Measurements from ENCODE around the gene PEAR1. TPM values are rescaled to one million over a fixed set of nuclear protein-coding genes. Genes with fewer than 3 reads are reported as not detected.

PEAR1 gene
- polyA plus RNA-seq, 2 of the 4 experiments (the other 2 are of a cell fraction), result 1.7 to 5.0 TPM

DNA sequence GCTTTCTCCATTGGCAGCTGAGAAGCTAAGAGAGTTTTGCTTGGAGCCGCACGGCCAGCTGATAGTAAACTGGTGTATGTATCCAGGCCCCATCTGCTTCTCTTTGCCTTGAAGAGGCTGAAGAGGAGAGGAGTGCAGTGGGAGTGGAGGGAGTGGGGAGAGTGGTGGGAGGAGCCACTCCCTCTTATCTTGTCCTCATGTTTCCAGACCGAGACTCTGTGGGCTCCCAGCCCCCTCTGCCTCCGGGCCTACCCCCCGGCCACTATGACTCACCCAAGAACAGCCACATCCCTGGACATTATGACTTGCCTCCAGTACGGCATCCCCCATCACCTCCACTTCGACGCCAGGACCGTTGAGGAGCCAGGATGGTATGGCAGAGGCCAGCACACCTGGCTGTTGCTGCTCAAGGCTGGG, 20.9 kb downstream of the PEAR1 start:
- DNase-seq (ENCODE audit: low read depth in 1 of 2, low spot score in 1 of 2), result no peak
- Histone ChIP-seq H3K9me3 (no peaks in the 10 kb centered on the region), H3K4me3 (no peak overlapping the region), H3K4me2 (no peak overlapping the region), H3K4me1 (peaks cover 7% of the 10 kb centered on the region; the same call in 1 of the 3 replicates), H3K27ac (no peak overlapping the region)
- FAIRE-seq, result no peak
- ChIA-PET CTCF (interaction anchor here (0.7 to 6.7 kb wide), 6 partner anchors 8 to 82 kb away, joined by 3 to 102 read pairs (median 14); partner anchors contain the start of gene PEAR1), POLR2A (no interaction called here)
- ATAC-seq, result no peak
- WGBS (ENCODE audit: missing lambda C conversion rate), result 81% methylated on average over 9 of the region's 9 CpGs
- TF ChIP-seq HDAC2 (IDR thresholded peaks at IDR 0.05), result no peak
- TF ChIP-seq FOSL2 (IDR thresholded peaks at IDR 0.05), result no peak
- 0 out of 2 replicates have a peak, but pooled peaks have one; percentile 4 for TF ChIP-seq FOSL2 (CRISPR knock-in tag; IDR thresholded peaks at IDR 0.05)

DNA sequence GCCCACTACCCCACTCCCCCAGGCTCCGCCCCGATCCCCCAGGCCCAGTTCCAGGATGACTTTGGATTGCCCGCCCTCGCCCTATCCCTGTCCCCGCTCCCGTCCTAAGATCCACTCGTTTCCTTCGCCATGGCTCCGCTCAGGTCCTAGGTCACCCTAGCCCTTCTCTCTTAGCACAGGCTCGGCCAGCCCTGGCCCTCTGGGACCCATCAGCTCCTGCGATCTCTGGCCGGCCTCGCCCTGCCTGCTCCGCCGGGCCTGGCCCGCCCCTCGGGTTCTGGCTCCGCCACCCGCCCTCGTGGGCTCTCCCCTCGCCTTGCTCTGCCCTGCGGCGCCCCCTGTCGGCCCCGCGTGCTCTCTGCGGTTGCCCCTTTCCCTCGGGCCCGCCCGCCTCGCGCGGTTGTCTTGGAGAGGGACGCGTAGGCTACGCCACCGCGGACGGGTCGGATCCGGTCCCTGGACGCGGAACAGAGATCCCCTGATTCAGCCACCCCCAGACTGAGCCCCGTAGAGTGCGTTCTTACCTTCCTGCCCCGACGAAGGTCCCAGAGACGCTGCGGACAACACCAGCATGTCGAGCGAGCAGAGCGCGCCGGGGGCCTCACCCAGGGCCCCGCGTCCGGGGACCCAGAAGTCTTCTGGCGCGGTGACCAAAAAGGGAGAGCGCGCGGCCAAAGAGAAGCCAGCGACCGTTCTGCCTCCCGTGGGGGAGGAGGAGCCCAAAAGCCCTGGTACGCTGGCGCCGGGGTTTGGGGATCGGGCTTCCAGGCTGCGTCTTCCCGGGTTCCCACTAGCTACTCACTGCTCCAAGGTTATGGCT, 26.9 kb downstream of the PEAR1 start, which contains the start of gene LRRC71:
TSS of gene LRRC71 (plus strand) at position 400 of the 820 bp plus-strand sequence. CDS start at position 572, 172 bp downstream.
- H3K4me3 ChIP-seq, result peak within 1 kb of the TSS; percentile 29
- peaks cover 10% of the 10 kb centered on the region for H3K4me1 ChIP-seq
- ChIA-PET POLR2A (no interaction called here), CTCF (interaction anchor here (0.6 to 11.4 kb wide), 39 partner anchors 8 to 296 kb away, joined by 3 to 341 read pairs (median 4); partner anchors contain the start of genes INSRR, NES, NTRK1 and PEAR1)
- FAIRE-seq (no peak), DNase-seq (ENCODE audit: low read depth in 1 of 2, low spot score in 1 of 2) (peak; percentile 79 to 90), ATAC-seq (peak; percentile 87 to 97)
- WGBS (ENCODE audit: missing lambda C conversion rate), result 35% methylated on average over 41 of the region's 71 CpGs
- H3K4me2 ChIP-seq, result peak within 1 kb of the TSS; percentile 91
- H3K27ac ChIP-seq, result peak within 1 kb of the TSS; percentile 65 to 86
- H3K9me3 ChIP-seq, result no peaks in the 10 kb centered on the region
- TF ChIP-seq CHD2 (IDR thresholded peaks at IDR 0.05; ENCODE audit: low read length, partially characterized antibody) (no peak), CHD4 (IDR thresholded peaks at IDR 0.05; ENCODE audit: borderline replicate concordance) (no peak), CBX8 (IDR thresholded peaks at IDR 0.05) (no peak), CTCF (IDR thresholded peaks at IDR 0.05) (peak; percentile 94), KDM1A (IDR thresholded peaks at IDR 0.05; ENCODE audit: low read depth) (no peak), HOXA7 (CRISPR knock-in tag; IDR thresholded peaks at IDR 0.05) (no peak), EHMT2 (IDR thresholded peaks at IDR 0.05; ENCODE audit: low read depth) (no peak), HES2 (IDR thresholded peaks at IDR 0.05) (no peak), FOSL2 (IDR thresholded peaks at IDR 0.05) (no peak), FOSL2 (CRISPR knock-in tag; IDR thresholded peaks at IDR 0.05) (no peak), NPAS2 (CRISPR knock-in tag; IDR thresholded peaks at IDR 0.05; ENCODE audit: borderline replicate concordance) (no peak), RAD21 (conservative IDR thresholded peaks at IDR 0.05 in 1 of 2, IDR thresholded peaks at IDR 0.05 in 1 of 2) (peak; percentile 89 to 97), REST (IDR thresholded peaks at IDR 0.05) (no peak), ZNF302 (CRISPR knock-in tag; IDR thresholded peaks at IDR 0.05) (no peak), PHF8 (IDR thresholded peaks at IDR 0.05; ENCODE audit: borderline replicate concordance, low read depth) (no peak), JUNB (IDR thresholded peaks at IDR 0.05) (no peak), ELK1 (IDR thresholded peaks at IDR 0.05; ENCODE audit: low read depth, low read length) (no peak), MAFK (IDR thresholded peaks at IDR 0.05; ENCODE audit: partially characterized antibody) (no peak), HOXB13 (CRISPR knock-in tag; IDR thresholded peaks at IDR 0.05; ENCODE audit: low read depth) (no peak), RFX5 (IDR thresholded peaks at IDR 0.05) (peak; percentile 43; the same call in 1 of the 2 replicates), EP300 (IDR thresholded peaks at IDR 0.05) (no peak), SMC3 (IDR thresholded peaks at IDR 0.05) (peak; percentile 90), HEYL (CRISPR knock-in tag; IDR thresholded peaks at IDR 0.05) (no peak), CBX2 (IDR thresholded peaks at IDR 0.05; ENCODE audit: borderline replicate concordance, low read depth) (no peak), ATOH8 (CRISPR knock-in tag; IDR thresholded peaks at IDR 0.05; ENCODE audit: low read depth) (no peak), KDM5A (IDR thresholded peaks at IDR 0.05) (no peak)
- TF ChIP-seq, protein P1, sequence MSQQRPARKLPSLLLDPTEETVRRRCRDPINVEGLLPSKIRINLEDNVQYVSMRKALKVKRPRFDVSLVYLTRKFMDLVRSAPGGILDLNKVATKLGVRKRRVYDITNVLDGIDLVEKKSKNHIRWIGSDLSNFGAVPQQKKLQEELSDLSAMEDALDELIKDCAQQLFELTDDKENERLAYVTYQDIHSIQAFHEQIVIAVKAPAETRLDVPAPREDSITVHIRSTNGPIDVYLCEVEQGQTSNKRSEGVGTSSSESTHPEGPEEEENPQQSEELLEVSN (IDR thresholded peaks at IDR 0.05; ENCODE audit: borderline replicate concordance, low read depth), result peak; percentile 59

Data from A549 (cell line).